NCI-H748 (cell line): ENCODE results near the gene CSN3.
A peak's percentile ranks its signal among the peaks of the same experiment; 100 is the strongest.
"Not testable (repeated sequence)": the region's sequence is repeated elsewhere in the genome, so short reads cannot be mapped to it uniquely, and the experiment has no call there.

ENCODE experiments used
- DNase-seq: peaks from one replicate; lab custom pipeline; 2025; ENCODE audit not compliant: unreplicated experiment; lab: John Stamatoyannopoulos, UW

CSN3 gene

DNA sequence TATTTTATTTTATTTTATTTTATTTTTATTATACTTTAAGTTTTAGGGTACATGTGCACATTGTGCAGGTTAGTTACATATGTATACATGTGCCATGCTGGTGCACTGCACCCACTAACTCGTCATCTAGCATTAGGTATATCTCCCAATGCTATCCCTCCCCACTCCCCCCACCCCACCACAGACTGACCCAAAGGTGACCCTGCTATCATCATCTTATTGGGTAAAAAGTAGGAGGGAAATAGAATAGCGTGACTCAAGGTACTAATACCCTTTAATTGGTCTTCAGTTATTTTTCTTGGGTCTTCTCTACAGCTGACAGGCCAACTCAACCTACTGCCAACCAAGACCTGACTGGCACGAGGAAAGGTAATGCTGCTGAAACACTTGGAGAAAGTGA is at the start of gene CSN3:
Gene CSN3, plus strand, starts transcription at position 301 of the 400 bp plus-strand sequence. CDS start 2,223 bp downstream, outside the sequence.
- DNase-seq = not testable (repeated sequence)

DNA sequence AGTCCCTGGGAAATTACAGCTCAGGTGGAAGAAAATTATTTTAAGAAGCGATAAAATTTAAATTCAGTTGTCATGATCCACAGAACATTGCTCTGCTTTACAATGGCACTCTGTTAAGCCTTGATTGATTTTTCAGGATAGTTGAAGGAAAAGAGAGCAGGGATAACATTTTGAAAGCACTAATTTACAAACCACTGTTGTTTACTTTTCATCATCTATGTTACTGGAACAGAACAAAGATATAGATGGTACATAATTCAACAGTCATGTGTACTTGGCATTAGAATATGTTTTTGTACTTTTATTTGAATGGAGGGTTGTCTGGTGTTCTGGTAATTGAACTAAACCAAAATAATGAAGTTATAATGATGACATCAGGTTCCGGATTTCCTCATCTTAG is 49.5 kb upstream of the CSN3 start:
- no peak for DNase-seq

GRCh38 chr4:70195425-70195824 is 47.0 kb upstream of the CSN3 start, which contains the start of gene ODAM:
Gene ODAM, plus strand, starts transcription at chr4:70195725. Its CDS starts 819 bp downstream, at chr4:70196544.
- DNase-seq = no peak

DNA sequence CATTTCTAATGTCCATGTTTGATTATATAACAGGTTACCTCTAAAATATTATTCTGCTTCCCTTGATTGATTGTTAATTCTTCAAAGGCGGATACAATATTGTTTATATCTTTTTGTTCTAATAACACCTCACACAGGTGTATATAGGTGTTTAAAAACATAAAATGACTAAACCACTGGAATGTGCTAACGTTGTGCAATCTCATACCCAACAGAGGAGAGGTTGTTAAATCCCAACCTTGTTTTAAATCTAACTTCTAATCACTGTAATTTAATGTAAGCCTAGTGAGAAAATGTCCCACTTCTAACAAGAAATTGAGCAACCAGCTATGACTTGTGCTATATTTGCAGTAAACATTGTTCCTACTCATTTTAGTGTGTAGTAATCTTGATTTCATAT is 45.5 kb upstream of the CSN3 start:
- no peak for DNase-seq

GRCh38 chr4:70197842-70198241 is 44.6 kb upstream of the CSN3 start:
- no peak for DNase-seq

GRCh38 chr4:70203601-70204000 is 38.8 kb upstream of the CSN3 start:
- DNase-seq = no peak

- DNase-seq = peak; percentile 0
Observed at GRCh38 chr4:70212752-70213151, 29.6 kb upstream of the CSN3 start.

DNA sequence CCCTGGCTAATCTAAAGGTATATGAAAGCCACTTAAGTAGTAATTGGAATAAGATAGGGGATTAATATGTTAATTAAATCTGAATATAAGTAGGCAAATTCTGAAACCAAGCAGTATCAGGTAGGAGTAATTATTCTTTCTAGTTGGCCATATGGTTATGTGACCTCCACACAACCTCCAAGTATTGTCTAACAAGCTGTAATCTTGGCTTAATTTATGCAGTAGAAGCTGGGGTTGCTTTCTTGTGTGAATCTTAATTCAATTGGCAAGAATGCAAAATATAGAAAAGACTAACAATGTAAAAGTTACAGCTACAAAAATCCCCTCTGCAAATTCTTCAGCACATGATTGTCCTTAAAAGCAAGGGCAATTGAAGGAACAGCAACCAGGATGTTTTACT is 26.3 kb upstream of the CSN3 start:
- DNase-seq = not testable (repeated sequence)

DNA sequence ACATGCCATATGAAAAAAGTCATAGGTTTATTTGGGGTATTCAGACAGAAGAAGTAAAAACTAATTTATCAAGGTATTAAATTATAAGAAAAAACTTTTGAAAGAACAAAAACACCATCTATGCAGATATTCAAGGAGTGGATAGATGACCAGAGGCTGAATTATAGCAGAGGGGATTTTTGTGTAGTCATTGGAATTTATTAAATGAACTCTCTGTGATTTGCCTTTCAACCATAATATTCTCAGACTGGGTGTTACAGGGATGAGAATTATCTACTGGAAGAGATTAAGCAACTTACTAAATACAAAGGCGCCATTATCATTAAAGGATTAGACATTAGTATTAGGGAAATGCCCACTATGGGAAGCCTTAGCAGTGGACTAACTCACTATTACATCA is 25.8 kb upstream of the CSN3 start:
- DNase-seq = not testable (repeated sequence)

DNA sequence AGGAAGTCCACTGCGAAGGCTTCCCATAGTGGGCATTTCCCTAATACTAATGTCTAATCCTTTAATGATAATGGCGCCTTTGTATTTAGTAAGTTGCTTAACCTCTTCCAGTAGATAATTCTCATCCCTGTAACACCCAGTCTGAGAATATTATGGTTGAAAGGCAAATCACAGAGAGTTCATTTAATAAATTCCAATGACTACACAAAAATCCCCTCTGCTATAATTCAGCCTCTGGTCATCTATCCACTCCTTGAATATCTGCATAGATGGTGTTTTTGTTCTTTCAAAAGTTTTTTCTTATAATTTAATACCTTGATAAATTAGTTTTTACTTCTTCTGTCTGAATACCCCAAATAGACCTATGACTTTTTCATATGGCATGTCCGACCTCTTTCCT is 21.0 kb upstream of the CSN3 start:
- not testable (repeated sequence) for DNase-seq

DNA sequence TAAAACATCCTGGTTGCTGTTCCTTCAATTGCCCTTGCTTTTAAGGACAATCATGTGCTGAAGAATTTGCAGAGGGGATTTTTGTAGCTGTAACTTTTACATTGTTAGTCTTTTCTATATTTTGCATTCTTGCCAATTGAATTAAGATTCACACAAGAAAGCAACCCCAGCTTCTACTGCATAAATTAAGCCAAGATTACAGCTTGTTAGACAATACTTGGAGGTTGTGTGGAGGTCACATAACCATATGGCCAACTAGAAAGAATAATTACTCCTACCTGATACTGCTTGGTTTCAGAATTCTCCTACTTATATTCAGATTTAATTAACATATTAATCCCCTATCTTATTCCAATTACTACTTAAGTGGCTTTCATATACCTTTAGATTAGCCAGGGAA is 20.6 kb upstream of the CSN3 start:
- not testable (repeated sequence) for DNase-seq

DNA sequence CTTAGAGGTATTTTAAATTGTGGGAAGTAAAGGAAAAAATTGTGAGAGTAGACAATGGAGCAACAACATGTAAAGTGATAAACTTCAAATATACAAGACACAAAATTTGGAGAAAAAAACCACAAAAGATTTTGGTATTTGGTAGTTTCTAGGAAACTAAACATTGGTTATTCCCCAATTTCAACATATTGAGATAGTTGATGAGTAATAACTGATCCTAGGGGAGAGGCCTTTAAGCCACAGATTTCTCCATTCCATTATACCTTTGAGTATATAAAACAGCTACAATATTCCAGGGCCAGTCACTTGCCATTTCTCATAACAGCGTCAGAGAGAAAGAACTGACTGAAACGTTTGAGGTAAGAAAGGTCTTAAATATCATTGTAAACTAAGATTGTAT is 16.6 kb upstream of the CSN3 start, which contains the start of gene FDCSP:
Gene FDCSP, plus strand, starts transcription at position 301 of the 400 bp plus-strand sequence. CDS start 5,071 bp downstream, outside the sequence.
- no peak for DNase-seq

DNA sequence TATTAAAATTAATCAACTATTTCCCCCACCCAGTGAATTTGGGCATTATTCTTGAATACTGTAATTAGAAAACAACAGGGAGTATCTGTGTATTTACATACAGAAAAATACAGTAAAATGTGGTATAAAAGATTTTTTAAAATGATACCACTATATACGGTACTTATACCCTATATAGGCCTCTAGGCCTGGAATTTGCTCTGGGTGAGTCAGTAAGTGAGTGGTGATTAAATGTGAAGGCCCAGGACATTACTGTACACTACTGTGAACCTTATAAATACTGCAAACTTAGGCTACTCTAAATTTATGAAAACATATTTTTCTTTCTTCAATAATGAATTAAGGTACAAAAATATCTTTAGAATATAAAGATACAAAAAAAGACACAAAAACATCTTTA is 6.3 kb upstream of the CSN3 start:
- no peak for DNase-seq

GRCh38 chr4:70239131-70239883 is 3.1 kb upstream of the CSN3 start:
- DNase-seq = no peak

GRCh38 chr4:70239884-70240591 is 2.4 kb upstream of the CSN3 start:
- DNase-seq = no peak

GRCh38 chr4:70243091-70243490 is 694 bp downstream of the CSN3 start:
- DNase-seq = no peak

DNA sequence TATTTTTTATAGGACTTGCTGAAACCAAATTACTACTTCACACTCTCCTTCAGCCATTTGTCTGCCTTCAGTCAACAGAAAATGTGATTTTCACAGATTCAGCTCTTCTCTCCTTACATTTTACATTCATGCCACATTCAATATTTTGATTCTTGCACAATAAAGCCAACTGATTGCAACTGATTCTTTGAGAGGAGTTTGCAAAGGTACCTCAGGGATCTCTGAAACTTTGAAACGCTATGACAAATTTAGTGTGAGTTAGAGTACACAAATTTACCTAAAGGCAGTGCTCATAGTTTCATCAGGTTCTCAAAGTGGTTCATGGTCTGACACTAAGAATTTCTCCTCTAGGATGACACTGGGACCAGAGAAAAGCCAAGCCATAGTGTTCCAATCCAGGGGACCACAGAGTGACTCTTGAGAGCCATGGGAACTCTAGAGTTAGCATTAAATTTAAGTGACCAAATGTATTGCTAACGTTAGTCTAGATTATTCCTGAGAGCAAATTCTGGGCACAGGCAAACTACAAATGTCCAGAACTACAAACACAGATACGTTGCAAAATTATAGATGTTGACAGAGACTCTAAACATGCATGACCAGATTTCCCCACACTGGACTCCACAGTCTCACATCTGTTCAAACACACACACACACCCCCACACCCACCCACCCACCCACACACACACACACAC is 9.0 kb downstream of the CSN3 start:
- no peak for DNase-seq

DNA sequence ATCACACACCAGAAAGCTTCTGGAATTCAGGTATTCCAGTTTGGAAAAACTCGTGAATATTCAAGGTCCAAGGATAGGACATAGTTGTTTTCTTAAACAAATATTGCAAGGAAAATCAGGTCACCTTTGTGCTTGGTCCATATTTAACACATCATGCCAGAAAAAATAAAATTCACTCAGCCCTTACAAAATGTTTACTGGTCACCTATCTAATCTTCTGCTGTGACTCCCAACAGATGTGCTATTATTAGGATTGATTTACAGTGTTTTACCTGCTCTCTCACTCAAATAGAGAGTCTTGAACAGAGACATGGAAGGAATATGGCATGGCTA is 9.5 kb downstream of the CSN3 start:
- DNase-seq = no peak

GRCh38 chr4:70269674-70270073 is 27.3 kb downstream of the CSN3 start:
- peak; percentile 7 for DNase-seq

- no peak for DNase-seq
Observed at GRCh38 chr4:70277121-70277520, 34.7 kb downstream of the CSN3 start.

DNA sequence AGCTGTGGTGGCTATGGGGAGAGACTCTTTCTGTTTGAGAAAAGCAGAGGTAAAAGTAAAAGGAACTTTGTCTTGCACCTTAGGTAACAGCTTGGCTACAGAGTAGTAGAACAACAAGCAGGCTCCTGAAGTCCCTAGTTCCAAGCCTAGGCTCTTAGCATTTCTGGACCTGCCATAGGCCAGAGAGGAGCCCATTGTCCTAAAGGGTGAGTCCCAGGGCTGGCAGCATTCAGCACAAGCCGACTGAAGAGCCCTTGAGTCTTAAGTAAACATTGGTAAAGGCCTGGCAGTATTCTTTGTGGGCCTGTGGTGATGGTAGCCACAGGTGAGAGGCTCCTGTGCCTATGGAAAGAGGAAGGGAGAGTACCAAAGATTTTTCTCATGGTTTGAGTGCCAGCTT is 38.2 kb downstream of the CSN3 start:
- peak; percentile 49 for DNase-seq

GRCh38 chr4:70288651-70289050 is 46.3 kb downstream of the CSN3 start:
- no peak for DNase-seq
